ENCODE data around the gene RAB3GAP1. TPM values are rescaled to one million over a fixed set of nuclear protein-coding genes. Genes with fewer than 3 reads are reported as not detected.

The RAB3GAP1 gene
- total RNA-seq, 4 donors from 2014 or later, result 59.3 to 66.9 (median 63.6) TPM

DNA sequence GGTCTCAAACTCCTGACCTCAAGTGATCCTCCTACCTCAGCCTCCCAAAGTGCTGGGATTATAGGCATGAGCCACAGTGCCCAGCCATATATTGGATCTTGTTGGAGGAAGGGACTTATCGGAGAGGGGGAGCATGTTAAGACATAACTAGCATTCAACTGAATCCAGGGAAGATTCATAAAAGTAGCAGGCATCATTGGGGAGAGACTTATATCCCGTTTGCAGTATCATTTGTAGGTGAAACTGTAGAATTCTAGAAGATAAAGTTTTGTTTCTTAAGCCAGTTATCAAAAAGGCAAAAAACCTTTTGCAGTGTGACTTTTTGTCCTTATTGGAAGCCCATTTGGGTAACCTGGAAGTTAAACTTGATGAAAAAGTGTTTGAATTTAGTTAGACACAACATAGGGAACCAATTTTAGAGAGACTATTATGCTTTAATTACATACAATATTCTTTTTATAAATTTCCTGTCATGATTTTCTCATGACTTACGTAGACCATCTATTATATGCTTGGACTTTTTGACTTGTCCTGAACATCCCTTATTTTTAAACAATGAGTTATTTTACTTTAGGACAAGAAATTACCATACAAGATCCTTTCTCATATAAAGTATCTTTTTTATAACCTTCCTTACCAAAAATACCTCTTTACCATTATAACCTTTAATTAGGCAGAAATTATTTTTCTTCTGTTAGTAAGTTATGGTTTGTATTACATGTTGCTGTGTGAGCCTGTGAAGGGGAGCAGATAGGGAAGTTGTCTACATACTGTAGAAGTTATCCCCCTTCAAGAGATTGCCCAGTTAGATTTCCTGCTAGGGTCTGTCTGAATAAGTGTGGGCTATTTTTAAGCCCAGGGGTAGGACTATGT, 20.3 kb downstream of the RAB3GAP1 start:
- intact Hi-C loops (cut with DNase I), result no loop called here
- Histone ChIP-seq H3K9me3 (no peaks in the 10 kb centered on the region), H3K27me3 (no peaks in the 10 kb centered on the region), H3K4me1 (peaks cover 4 to 28% (median 18%) of the 10 kb centered on the region in 4 donors), H3K36me3 (peaks cover 0 to 6% (median 0%) of the 10 kb centered on the region in 4 donors), H3K27ac (replicated peaks in 1 of 4) (no peak overlapping the region), H3K4me3 (no peak overlapping the region)
- DNase-seq (ENCODE audit: extremely low spot score), result no peak
- 100% methylated on average over 3 of the region's 3 CpGs for WGBS
- TF ChIP-seq POLR2A (IDR thresholded peaks at IDR 0.05; ENCODE audit: low read depth) (no peak), EP300 (IDR thresholded peaks at IDR 0.05) (no peak), POLR2AphosphoS5 (IDR thresholded peaks at IDR 0.05) (no peak)
- TF ChIP-seq, protein P1, sequence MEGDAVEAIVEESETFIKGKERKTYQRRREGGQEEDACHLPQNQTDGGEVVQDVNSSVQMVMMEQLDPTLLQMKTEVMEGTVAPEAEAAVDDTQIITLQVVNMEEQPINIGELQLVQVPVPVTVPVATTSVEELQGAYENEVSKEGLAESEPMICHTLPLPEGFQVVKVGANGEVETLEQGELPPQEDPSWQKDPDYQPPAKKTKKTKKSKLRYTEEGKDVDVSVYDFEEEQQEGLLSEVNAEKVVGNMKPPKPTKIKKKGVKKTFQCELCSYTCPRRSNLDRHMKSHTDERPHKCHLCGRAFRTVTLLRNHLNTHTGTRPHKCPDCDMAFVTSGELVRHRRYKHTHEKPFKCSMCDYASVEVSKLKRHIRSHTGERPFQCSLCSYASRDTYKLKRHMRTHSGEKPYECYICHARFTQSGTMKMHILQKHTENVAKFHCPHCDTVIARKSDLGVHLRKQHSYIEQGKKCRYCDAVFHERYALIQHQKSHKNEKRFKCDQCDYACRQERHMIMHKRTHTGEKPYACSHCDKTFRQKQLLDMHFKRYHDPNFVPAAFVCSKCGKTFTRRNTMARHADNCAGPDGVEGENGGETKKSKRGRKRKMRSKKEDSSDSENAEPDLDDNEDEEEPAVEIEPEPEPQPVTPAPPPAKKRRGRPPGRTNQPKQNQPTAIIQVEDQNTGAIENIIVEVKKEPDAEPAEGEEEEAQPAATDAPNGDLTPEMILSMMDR (IDR thresholded peaks at IDR 0.05), result no peak

DNA sequence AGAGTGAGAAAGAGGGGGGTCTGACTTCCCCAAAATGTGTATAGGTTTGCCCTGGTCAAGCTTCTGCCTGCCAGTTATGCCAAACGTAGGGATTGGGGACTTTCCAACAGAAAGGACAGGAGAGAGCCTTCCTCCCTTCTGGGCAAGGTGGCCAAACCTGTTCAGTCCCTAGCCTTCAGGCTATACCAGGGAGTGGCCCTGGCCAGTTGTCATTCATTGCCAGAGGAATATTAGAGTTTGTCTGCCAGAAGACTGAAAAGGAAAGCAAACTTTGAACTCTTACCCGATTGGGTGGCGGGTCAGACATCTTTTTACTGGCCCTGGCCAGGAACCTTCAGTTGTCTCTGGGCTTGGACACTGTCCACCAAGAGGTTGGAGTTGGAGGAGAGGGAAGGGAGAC, 22.1 kb downstream of the RAB3GAP1 start:
- WGBS, result 96% methylated on average over 3 of the region's 3 CpGs
- H3K27me3 ChIP-seq, result no peaks in the 10 kb centered on the region
- intact Hi-C loops (cut with DNase I), result no loop called here
- no peak overlapping the region for H3K27ac ChIP-seq (replicated peaks in 1 of 4)
- H3K4me3 ChIP-seq, result no peak overlapping the region
- H3K36me3 ChIP-seq, result peaks cover 0 to 6% (median 0%) of the 10 kb centered on the region in 4 donors
- no peaks in the 10 kb centered on the region for H3K9me3 ChIP-seq
- H3K4me1 ChIP-seq, result peaks cover 4 to 20% (median 14%) of the 10 kb centered on the region in 4 donors
- DNase-seq (ENCODE audit: extremely low spot score), result no peak
- no peak for TF ChIP-seq POLR2A (IDR thresholded peaks at IDR 0.05; ENCODE audit: low read depth)
- TF ChIP-seq, protein P1 (IDR thresholded peaks at IDR 0.05), result no peak
- TF ChIP-seq POLR2AphosphoS5 (IDR thresholded peaks at IDR 0.05), result no peak
- TF ChIP-seq EP300 (IDR thresholded peaks at IDR 0.05), result no peak

DNA sequence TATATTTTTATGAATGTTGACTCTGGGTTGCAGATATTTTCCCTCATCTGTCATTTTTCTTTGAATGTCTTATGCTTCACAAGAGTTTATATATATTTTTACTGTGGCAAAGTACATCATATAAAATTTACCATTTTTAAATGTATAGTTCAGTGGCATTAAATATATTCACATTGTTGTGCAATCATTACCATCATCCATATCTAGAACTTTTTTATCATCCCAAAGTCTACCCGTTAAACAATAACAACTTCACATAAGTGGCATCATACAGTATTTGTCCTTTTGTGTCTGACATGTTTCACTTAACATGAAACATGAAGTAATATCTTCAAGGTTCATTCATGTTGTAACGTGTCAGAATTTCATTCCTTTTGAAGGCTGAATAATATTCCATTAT, 24.5 kb downstream of the RAB3GAP1 start:
- Histone ChIP-seq H3K27me3 (no peaks in the 10 kb centered on the region), H3K27ac (replicated peaks in 1 of 4) (no peak overlapping the region), H3K4me1 (peaks cover 0 to 20% (median 14%) of the 10 kb centered on the region in 4 donors), H3K9me3 (no peaks in the 10 kb centered on the region), H3K4me3 (no peak overlapping the region), H3K36me3 (peaks cover 0 to 6% (median 0%) of the 10 kb centered on the region in 4 donors)
- intact Hi-C loops (cut with DNase I), result no loop called here
- WGBS, result 99% methylated on average over 2 of the region's 2 CpGs
- no peak for DNase-seq (ENCODE audit: extremely low spot score)
- no peak for TF ChIP-seq EP300 (IDR thresholded peaks at IDR 0.05)
- TF ChIP-seq POLR2AphosphoS5 (IDR thresholded peaks at IDR 0.05), result no peak
- TF ChIP-seq, protein P1 (IDR thresholded peaks at IDR 0.05), result no peak
- TF ChIP-seq POLR2A (IDR thresholded peaks at IDR 0.05; ENCODE audit: low read depth), result no peak

DNA sequence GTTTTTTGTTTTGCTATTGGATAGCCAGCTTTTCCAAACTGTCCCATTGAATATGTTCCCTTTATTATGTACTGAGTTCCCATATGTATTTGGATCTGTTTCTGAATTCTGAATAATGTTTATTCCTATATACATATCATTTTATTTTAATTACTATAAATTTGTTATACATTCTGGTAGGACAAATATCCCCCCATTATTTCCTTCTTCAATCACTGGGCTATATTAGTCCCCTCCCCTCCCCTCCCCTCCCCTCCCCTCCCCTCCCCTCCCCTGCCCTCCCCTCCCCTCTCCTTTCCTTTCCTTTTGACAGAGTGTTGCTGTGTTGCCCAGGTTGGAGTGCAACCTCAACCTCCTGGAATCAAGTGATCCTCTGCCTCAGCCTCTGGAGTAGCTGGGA, 26.3 kb downstream of the RAB3GAP1 start:
- Histone ChIP-seq H3K4me3 (no peak overlapping the region), H3K27me3 (no peaks in the 10 kb centered on the region), H3K9me3 (no peaks in the 10 kb centered on the region), H3K27ac (replicated peaks in 1 of 4) (no peak overlapping the region), H3K36me3 (peaks cover 0 to 11% (median 4%) of the 10 kb centered on the region in 4 donors), H3K4me1 (peaks cover 0 to 18% (median 13%) of the 10 kb centered on the region in 4 donors)
- no peak for DNase-seq (ENCODE audit: extremely low spot score)
- intact Hi-C loops (cut with DNase I), result no loop called here
- TF ChIP-seq EP300 (IDR thresholded peaks at IDR 0.05) (no peak), POLR2A (IDR thresholded peaks at IDR 0.05; ENCODE audit: low read depth) (no peak), POLR2AphosphoS5 (IDR thresholded peaks at IDR 0.05) (no peak)
- TF ChIP-seq, protein P1 (IDR thresholded peaks at IDR 0.05), result no peak

All from esophagus muscularis mucosa (tissue), 4 donors.